CD14-positive monocyte (primary cell): Measurements from ENCODE around the gene SKIC2. TPM values are rescaled to one million over a fixed set of nuclear protein-coding genes. Genes with fewer than 3 reads are reported as not detected.

Experiments used
- DNase-seq, 3 donors: peaks; one replicate each; pipeline ENCODE4 v3.0.0-alpha.2; 2011 to 2022
- H2AFZ ChIP-seq: 2 replicates; pipeline ENCODE4 v1.6.0; 2012; ENCODE audit warnings: mild to moderate bottlenecking, low read depth, low read length, inconsistent platforms; ENCODE audit not compliant: insufficient read depth, poor library complexity, severe bottlenecking
- H3K27ac ChIP-seq, 2 donors: 1 replicate in 1 of 2; 2 replicates in 1 of 2; pipeline ENCODE4 v1.5.1; 2012 to 2013; ENCODE audit warnings: low read length in 2 of 2, control low read depth in 1 of 2, inconsistent platforms in 1 of 2, low read depth in 1 of 2, mild to moderate bottlenecking in 1 of 2
- H3K27me3 ChIP-seq, 2 donors: one replicate each; pipeline versions ENCODE4 v1.6.0 to v1.6.1; 2011 to 2013; ENCODE audit warnings: low read length in 2 of 2; ENCODE audit not compliant: control insufficient read depth in 2 of 2, insufficient read depth in 2 of 2
- H3K36me3 ChIP-seq, 2 donors: replicated peaks in 1 of 2; 1 replicate in 1 of 2; 2 replicates in 1 of 2; pipeline versions ENCODE4 v1.5.1 to v1.6.1; 2012 to 2013; ENCODE audit warnings: low read length in 2 of 2, control low read depth in 1 of 2, inconsistent platforms in 1 of 2, mild to moderate bottlenecking in 1 of 2; ENCODE audit not compliant: insufficient read depth in 2 of 2, control insufficient read depth in 1 of 2
- H3K4me1 ChIP-seq, 2 donors: 1 replicate in 1 of 2; 2 replicates in 1 of 2; pipeline versions ENCODE4 v1.5.1 to v1.6.1; 2012 to 2013; ENCODE audit warnings: low read length in 2 of 2, control low read depth in 1 of 2, inconsistent platforms in 1 of 2, mild to moderate bottlenecking in 1 of 2, moderate library complexity in 1 of 2; ENCODE audit not compliant: insufficient read depth in 2 of 2, control insufficient read depth in 1 of 2
- H3K4me2 ChIP-seq: replicated peaks from 2 replicates; pipeline ENCODE3; 2012; ENCODE audit warnings: low read length, moderate library complexity, mild to moderate bottlenecking; ENCODE audit not compliant: poor library complexity, severe bottlenecking; ENCODE audit errors: extremely low read depth
- H3K4me3 ChIP-seq, 3 experiments: fragments of 200-600 bp in 1 of 3; sonication (generic) in 1 of 3; replicated peaks in 1 of 3; 1 replicate in 2 of 3; 2 replicates in 1 of 3; pipeline ENCODE4 v1.5.1; 2011 to 2013; ENCODE audit warnings: low read length in 3 of 3, mild to moderate bottlenecking in 3 of 3, control low read depth in 2 of 3, low read depth in 2 of 3, inconsistent platforms in 1 of 3, moderate library complexity in 1 of 3
- H3K79me2 ChIP-seq: 2 replicates; pipeline ENCODE4 v1.6.0; 2012; ENCODE audit warnings: mild to moderate bottlenecking, control low read depth, inconsistent platforms, low read length, moderate library complexity; ENCODE audit not compliant: insufficient read depth
- H3K9ac ChIP-seq: 2 replicates; pipeline ENCODE4 v1.6.0; 2017; ENCODE audit warnings: low read length, mild to moderate bottlenecking; ENCODE audit not compliant: insufficient read depth, poor library complexity, severe bottlenecking
- H3K9me3 ChIP-seq, 2 donors: replicated peaks in 1 of 2; 1 replicate in 1 of 2; 2 replicates in 1 of 2; pipeline versions ENCODE4 v1.5.1 to v1.6.1; 2012 to 2013; ENCODE audit warnings: low read length in 2 of 2, control low read depth in 1 of 2; ENCODE audit not compliant: control insufficient read depth in 1 of 2, insufficient read depth in 1 of 2
- H4K20me1 ChIP-seq: 2 replicates; pipeline ENCODE4 v1.6.0; 2012; ENCODE audit warnings: mild to moderate bottlenecking, low read length, control low read depth, moderate library complexity; ENCODE audit not compliant: insufficient read depth
- H3K27ac Mint-ChIP-seq, 7 donors: one replicate each; pipeline ENCODE4 v1.8.0; 2020; ENCODE audit warnings: mild to moderate bottlenecking in 7 of 7, mixed read lengths in 7 of 7, moderate library complexity in 6 of 7, inconsistent platforms in 2 of 7
- H3K27me3 Mint-ChIP-seq, 3 donors: one replicate each; pipeline ENCODE4 v1.8.0; 2021 to 2022; ENCODE audit warnings: low read depth in 3 of 3, mild to moderate bottlenecking in 3 of 3, mixed read lengths in 3 of 3, moderate library complexity in 3 of 3, inconsistent platforms in 1 of 3
- H3K36me3 Mint-ChIP-seq, 2 donors: one replicate each; pipeline ENCODE4 v1.8.0; 2020; ENCODE audit warnings: mixed read lengths in 2 of 2, inconsistent platforms in 1 of 2, mild to moderate bottlenecking in 1 of 2
- H3K4me1 Mint-ChIP-seq: one replicate; pipeline ENCODE4 v1.8.0; 2020; ENCODE audit warnings: mild to moderate bottlenecking, mixed read lengths
- H3K4me3 Mint-ChIP-seq, 2 donors: one replicate each; pipeline ENCODE4 v1.8.0; 2020; ENCODE audit warnings: mild to moderate bottlenecking in 2 of 2, mixed read lengths in 2 of 2, moderate library complexity in 1 of 2
- H3K9me3 Mint-ChIP-seq, 7 donors: one replicate each; pipeline ENCODE4 v1.8.0; 2020 to 2022; ENCODE audit warnings: mixed read lengths in 7 of 7, mild to moderate bottlenecking in 6 of 7, moderate library complexity in 6 of 7, inconsistent platforms in 2 of 7
- CTCF ChIP-seq: fragments of 200-600 bp; IDR thresholded peaks from one replicate; pipeline ENCODE4 v1.8.0; 2022; ENCODE audit warnings: antibody characterized with exemption, mild to moderate bottlenecking
- WGBS: methylation state at CpG from one replicate; pipeline ENCODE4 v1.1.5; 2013; ENCODE audit warnings: missing lambda C conversion rate; ENCODE audit not compliant: insufficient coverage; 5-methylcytosine and 5-hydroxymethylcytosine counted together
- intact Hi-C, 2 donors: fragments of 100-400 bp; cut with micrococcal nuclease; formaldehyde crosslinking; loops; one replicate each; pipeline versions ENCODE4 v1.15.0 to v1.15.1; 2023
- polyA plus RNA-seq, 3 donors: library from polyadenylated mRNA; depleted of rRNA in 1 of 3; unstranded in 2 of 3; stranded (reverse) in 1 of 3; fragments of 300-500 nt in 2 of 3; fragments of >200 nt in 1 of 3; fragmentation: Illumina TruSeq in 2 of 3; gene quantifications; 1 replicate in 2 of 3; 2 replicates in 1 of 3; pipeline ENCODE4 v1.2.3, GENCODE V29; 2012 to 2021

SKIC2 gene
- polyA plus RNA-seq, 3 donors: 13.2 to 72.1 (median 13.2) TPM

GRCh38 chr6:31935823-31936222 is 23.2 kb upstream of the SKIC2 start:
- H3K9ac ChIP-seq: no peak overlapping the region
- Mint-ChIP-seq H3K36me3 (no peaks in the 10 kb centered on the region), H3K4me1 (no peaks in the 10 kb centered on the region), H3K27me3 (peaks cover 3 to 10% (median 6%) of the 10 kb centered on the region in 3 donors), H3K27ac (no peak overlapping the region), H3K4me3 (no peak overlapping the region), H3K9me3 (peaks cover 0 to 2% (median 0%) of the 10 kb centered on the region in 7 donors)
- no peaks in the 10 kb centered on the region for H3K9me3 ChIP-seq
- intact Hi-C loops: no loop called here
- H3K79me2 ChIP-seq: no peaks in the 10 kb centered on the region
- no peak for TF ChIP-seq CTCF
- no peaks in the 10 kb centered on the region for H3K36me3 ChIP-seq
- H3K4me2 ChIP-seq: no peak overlapping the region
- 90% methylated on average over 6 of the region's 9 CpGs for WGBS
- H2AFZ ChIP-seq: no peak overlapping the region
- H3K4me3 ChIP-seq: no peak overlapping the region
- DNase-seq: no peak
- H3K27me3 ChIP-seq: no peaks in the 10 kb centered on the region
- H3K4me1 ChIP-seq: no peaks in the 10 kb centered on the region
- no peaks in the 10 kb centered on the region for H4K20me1 ChIP-seq
- no peak overlapping the region for H3K27ac ChIP-seq

GRCh38 chr6:31940256-31940664 is 18.7 kb upstream of the SKIC2 start:
- 18% methylated on average over 5 of the region's 6 CpGs for WGBS
- no peak overlapping the region for H3K4me3 ChIP-seq
- no peak for TF ChIP-seq CTCF
- Mint-ChIP-seq H3K27ac (no peak overlapping the region), H3K4me1 (peaks cover 2% of the 10 kb centered on the region), H3K36me3 (no peaks in the 10 kb centered on the region), H3K27me3 (peaks cover 9 to 21% (median 19%) of the 10 kb centered on the region in 3 donors), H3K4me3 (no peak overlapping the region), H3K9me3 (peaks cover 0 to 2% (median 0%) of the 10 kb centered on the region in 7 donors)
- no peak overlapping the region for H3K9ac ChIP-seq
- H3K4me1 ChIP-seq: peaks cover 0 to under 1% of the 10 kb centered on the region in 2 donors
- H3K27ac ChIP-seq: no peak overlapping the region
- no peak overlapping the region for H3K4me2 ChIP-seq
- intact Hi-C loops: loop anchor here in 1 of 2 donors (5.0 kb wide), 1 partner anchor 33 kb away; no protein-coding TSS in a partner anchor
- H3K27me3 ChIP-seq: no peaks in the 10 kb centered on the region
- no peak for DNase-seq
- H3K79me2 ChIP-seq: no peaks in the 10 kb centered on the region
- no peaks in the 10 kb centered on the region for H3K9me3 ChIP-seq
- H4K20me1 ChIP-seq: no peaks in the 10 kb centered on the region
- H3K36me3 ChIP-seq: no peaks in the 10 kb centered on the region
- H2AFZ ChIP-seq: no peak overlapping the region
